H1 (cell line): Measurements from ENCODE around the gene SCN3B. TPM values are rescaled to one million over a fixed set of nuclear protein-coding genes. Genes with fewer than 3 reads are reported as not detected.

Experiments
- CTCF ChIA-PET: fragments of 300-600 bp; sonication (Branson Sonifier 250); formaldehyde crosslinking; loops from one replicate; lab custom pipeline; 2021; ENCODE audit not compliant: partially characterized antibody; lab: Charles Lee
- POLR2A ChIA-PET: fragments of 300-600 bp; sonication (Branson Sonifier 250); formaldehyde crosslinking; loops from one replicate; lab custom pipeline; 2021; ENCODE audit warnings: inconsistent platforms; ENCODE audit not compliant: partially characterized antibody; lab: Charles Lee
- DNase-seq, 2 experiments: peaks; one replicate each; pipeline versions ENCODE4 v3.0.0 to v3.0.0-alpha.2; 2010 to 2022; ENCODE audit warnings: low spot score in 2 of 2, low read depth in 1 of 2, mixed read lengths in 1 of 2
- FAIRE-seq: peaks from 2 replicates; lab custom pipeline; 2011; peaks lifted over from hg19 to GRCh38; lab: Jason Lieb, UNC
- H2AFZ ChIP-seq: 2 replicates; pipeline ENCODE4 v1.8.1; 2012; ENCODE audit warnings: low read length, inconsistent platforms
- H2AK5ac ChIP-seq: 2 replicates; pipeline ENCODE4 v1.6.1; 2013; ENCODE audit warnings: low read depth, low read length
- H2BK120ac ChIP-seq: replicated peaks from 2 replicates; pipeline ENCODE3; 2013; ENCODE audit warnings: low read depth, low read length, inconsistent platforms
- H2BK12ac ChIP-seq: 2 replicates; pipeline ENCODE4 v1.6.1; 2013; ENCODE audit warnings: low read depth, low read length
- H2BK15ac ChIP-seq: 2 replicates; pipeline ENCODE4 v1.6.1; 2013; ENCODE audit warnings: low read length
- H2BK20ac ChIP-seq: 2 replicates; pipeline ENCODE4 v1.6.1; 2013; ENCODE audit warnings: low read length
- H2BK5ac ChIP-seq: 2 replicates; pipeline ENCODE4 v1.6.1; 2013; ENCODE audit warnings: low read depth, low read length
- H3K14ac ChIP-seq: 2 replicates; pipeline ENCODE4 v1.6.1; 2013; ENCODE audit warnings: inconsistent platforms; ENCODE audit not compliant: insufficient read length
- H3K18ac ChIP-seq: 2 replicates; pipeline ENCODE4 v1.6.1; 2013; ENCODE audit warnings: low read length; ENCODE audit errors: extremely low read depth
- H3K23ac ChIP-seq: 2 replicates; pipeline ENCODE4 v1.6.1; 2013; ENCODE audit warnings: inconsistent platforms; ENCODE audit not compliant: insufficient read length
- H3K23me2 ChIP-seq: 2 replicates; pipeline ENCODE4 v1.6.1; 2013; ENCODE audit warnings: low read depth, low read length
- H3K27ac ChIP-seq: 2 replicates; pipeline ENCODE4 v1.6.1; 2011; ENCODE audit warnings: low read depth, low read length, inconsistent platforms
- H3K27me3 ChIP-seq, 4 experiments: replicated peaks in 1 of 4; 1 replicate in 1 of 4; 2 replicates in 3 of 4; pipeline versions ENCODE4 v1.6.1 to v1.8.1; 2011 to 2013; ENCODE audit warnings: low read length in 3 of 4, mild to moderate bottlenecking in 3 of 4, inconsistent platforms in 2 of 4, mixed read lengths in 2 of 4, moderate library complexity in 1 of 4; ENCODE audit not compliant: control insufficient read depth in 3 of 4, insufficient read depth in 3 of 4; ENCODE audit errors: extremely low read depth in 1 of 4
- H3K36me3 ChIP-seq, 4 experiments: 2 replicates each; pipeline versions ENCODE4 v1.6.1 to v1.8.1; 2011 to 2013; ENCODE audit warnings: mild to moderate bottlenecking in 4 of 4, low read length in 3 of 4, moderate library complexity in 2 of 4, control low read depth in 1 of 4, inconsistent platforms in 1 of 4; ENCODE audit not compliant: insufficient read depth in 4 of 4, control insufficient read depth in 2 of 4
- H3K4ac ChIP-seq: replicated peaks from 2 replicates; pipeline ENCODE3; 2013; ENCODE audit warnings: low read length, low read depth, mixed read lengths, inconsistent platforms; ENCODE audit not compliant: insufficient read length
- H3K4me1 ChIP-seq, 4 experiments: replicated peaks in 1 of 4; 1 replicate in 1 of 4; 2 replicates in 3 of 4; pipeline versions ENCODE4 v1.6.1 to v1.8.1; 2011 to 2013; ENCODE audit warnings: low read length in 3 of 4, inconsistent platforms in 2 of 4, mixed read lengths in 1 of 4; ENCODE audit not compliant: insufficient read depth in 4 of 4, control insufficient read depth in 3 of 4
- H3K4me2 ChIP-seq, 2 experiments: 2 replicates each; pipeline versions ENCODE4 v1.6.1 to v1.8.1; 2011 to 2013; ENCODE audit warnings: low read depth in 2 of 2, low read length in 2 of 2, control low read depth in 1 of 2, inconsistent platforms in 1 of 2, mild to moderate bottlenecking in 1 of 2; ENCODE audit not compliant: insufficient read depth in 1 of 2
- H3K4me3 ChIP-seq, 4 experiments: fragments of 200-600, 300-600 bp in 1 of 4; sonication (generic), shearing (Covaris generic), sonication (Bioruptor Twin) in 1 of 4; 2 replicates each; pipeline versions ENCODE4 v1.5.1 to v1.8.1; 2011 to 2016; ENCODE audit warnings: low read length in 4 of 4, low read depth in 3 of 4, control low read depth in 2 of 4, inconsistent platforms in 2 of 4, mild to moderate bottlenecking in 2 of 4, mixed read lengths in 1 of 4, moderate library complexity in 1 of 4; ENCODE audit not compliant: insufficient read depth in 2 of 4; ENCODE audit errors: extremely low read depth in 1 of 4
- H3K56ac ChIP-seq: replicated peaks from 2 replicates; pipeline ENCODE3; 2013; ENCODE audit warnings: low read depth, mild to moderate bottlenecking, mixed read lengths, low read length, inconsistent platforms; ENCODE audit not compliant: insufficient read length
- H3K79me1 ChIP-seq: 2 replicates; pipeline ENCODE4 v1.6.1; 2013; ENCODE audit warnings: low read depth, low read length, control low read depth
- H3K79me2 ChIP-seq, 2 experiments: 2 replicates each; pipeline versions ENCODE4 v1.6.1 to v1.8.1; 2012 to 2013; ENCODE audit warnings: low read length in 2 of 2, mild to moderate bottlenecking in 2 of 2, inconsistent platforms in 1 of 2; ENCODE audit not compliant: insufficient read depth in 2 of 2, control insufficient read depth in 1 of 2
- H3K9ac ChIP-seq, 4 experiments: replicated peaks in 1 of 4; 1 replicate in 1 of 4; 2 replicates in 3 of 4; pipeline versions ENCODE4 v1.6.1 to v1.8.1; 2011 to 2013; ENCODE audit warnings: low read depth in 3 of 4, low read length in 3 of 4, control low read depth in 2 of 4, mild to moderate bottlenecking in 2 of 4, moderate library complexity in 2 of 4, inconsistent platforms in 1 of 4; ENCODE audit errors: extremely low read depth in 1 of 4
- H3K9me3 ChIP-seq, 2 experiments: 2 replicates each; pipeline versions ENCODE4 v1.6.1 to v1.8.1; 2012 to 2013; ENCODE audit warnings: mild to moderate bottlenecking in 2 of 2, moderate library complexity in 2 of 2, control low read depth in 1 of 2, inconsistent platforms in 1 of 2, low read depth in 1 of 2, low read length in 1 of 2, mixed read lengths in 1 of 2; ENCODE audit not compliant: insufficient read depth in 2 of 2
- H4K20me1 ChIP-seq, 2 experiments: replicated peaks in 1 of 2; 2 replicates each; pipeline versions ENCODE3 to v1.8.1; 2011 to 2013; ENCODE audit warnings: inconsistent platforms in 2 of 2, low read length in 2 of 2, mild to moderate bottlenecking in 1 of 2; ENCODE audit not compliant: insufficient read depth in 2 of 2, control insufficient read depth in 1 of 2
- H4K5ac ChIP-seq: 2 replicates; pipeline ENCODE4 v1.6.1; 2013; ENCODE audit warnings: low read length, low read depth, mixed read lengths, inconsistent platforms; ENCODE audit not compliant: insufficient read length
- H4K8ac ChIP-seq: 2 replicates; pipeline ENCODE4 v1.8.0; 2013; ENCODE audit warnings: mild to moderate bottlenecking, moderate library complexity, low read length, inconsistent platforms; ENCODE audit not compliant: insufficient read depth; ENCODE audit errors: extremely low read depth
- H4K91ac ChIP-seq: replicated peaks from 2 replicates; pipeline ENCODE3; 2013; ENCODE audit warnings: low read length, mixed read lengths, inconsistent platforms; ENCODE audit not compliant: insufficient read length
- POU5F1 ChIP-seq: IDR thresholded peaks from 2 replicates; pipeline ENCODE4 v1.6.1; 2011; ENCODE audit warnings: low read depth, mild to moderate bottlenecking, low read length, moderate library complexity
- RXRA ChIP-seq: IDR thresholded peaks from 2 replicates; pipeline ENCODE4 v1.6.1; 2011; ENCODE audit warnings: low read depth, mild to moderate bottlenecking, low read length, moderate library complexity; ENCODE audit not compliant: insufficient read depth
- WGBS, 2 experiments: shearing (Covaris generic) in 1 of 2; methylation state at CpG; one replicate each; pipeline versions ENCODE4 v1.1.6 to v1.1.7; 2013 to 2015; ENCODE audit warnings: low lambda C conversion rate in 2 of 2, mixed read lengths in 2 of 2, inconsistent platforms in 1 of 2, low coverage in 1 of 2, missing lambda C conversion rate in 1 of 2; ENCODE audit not compliant: insufficient replicate concordance in 2 of 2, insufficient coverage in 1 of 2, insufficient read length in 1 of 2; ENCODE audit errors: extremely low coverage in 1 of 2, missing lambda C conversion rate in 1 of 2; 5-methylcytosine and 5-hydroxymethylcytosine counted together
- polyA plus RNA-seq, 7 experiments: library from polyadenylated mRNA; depleted of rRNA in 3 of 7; stranded (reverse) in 5 of 7; unstranded in 2 of 7; fragments of >200 nt in 5 of 7; fragments of 200-250 nt in 2 of 7; gene quantifications; 1 replicate in 5 of 7; 2 replicates in 1 of 7; 4 replicates in 1 of 7; pipeline versions ENCODE4 v1.2.1 to v1.2.3, GENCODE V29; 2011 to 2013; ENCODE audit warnings: missing spikeins in 2 of 7, mixed read lengths in 2 of 7
- total RNA-seq: library from RNA; stranded (reverse); fragmentation: NEBNext Ultra II Directional; extraction: Animal tissue kit (Norgen Biotek cat#: 25700); gene quantifications from 2 replicates; pipeline ENCODE4 v1.2.1, GENCODE V29; 2021

SCN3B gene
- total and polyA plus RNA-seq, 2 of the 8 experiments (the other 6 are each of a cell fraction or from before 2014, with no cell fraction given): 0.67 to 1.1 TPM

GRCh38 chr11:123674297-123674696 is 19.9 kb upstream of the SCN3B start:
- Histone ChIP-seq H3K4me1 (peaks cover 0 to 5% (median under 1%) of the 10 kb centered on the region in 4 experiments; a peak in 2 of 7 replicates), H2BK5ac (no peak overlapping the region), H2BK12ac (no peak overlapping the region), H3K27ac (no peak overlapping the region), H4K5ac (no peak overlapping the region), H3K56ac (no peak overlapping the region), H3K79me1 (no peaks in the 10 kb centered on the region), H3K23ac (no peak overlapping the region), H3K23me2 (no peaks in the 10 kb centered on the region), H2BK120ac (no peak overlapping the region), H3K4me3 (no peak overlapping the region), H2AK5ac (no peak overlapping the region), H4K91ac (no peak overlapping the region), H3K14ac (no peak overlapping the region), H4K20me1 (no peaks in the 10 kb centered on the region), H3K36me3 (no peaks in the 10 kb centered on the region), H3K79me2 (no peaks in the 10 kb centered on the region), H4K8ac (no peak overlapping the region), H3K4ac (no peak overlapping the region), H2BK20ac (no peak overlapping the region), H3K27me3 (no peaks in the 10 kb centered on the region; a peak in 1 of 7 replicates), H3K9ac (no peak overlapping the region), H2AFZ (no peak overlapping the region), H3K4me2 (no peak overlapping the region), H3K18ac (no peak overlapping the region), H3K9me3 (no peaks in the 10 kb centered on the region), H2BK15ac (no peak overlapping the region)
- CTCF ChIA-PET: interaction anchor here (0.6 to 1.6 kb wide), 6 partner anchors 9 to 37 kb away, joined by 3 to 5 read pairs (median 4); no protein-coding TSS in a partner anchor
- 48% methylated on average over 2 of the region's 2 CpGs; no CpG with 5 or more reads in 1 of the 2 experiments for WGBS, 2 experiments
- FAIRE-seq (no peak), DNase-seq (no peak)
- POLR2A ChIA-PET: no interaction called here
- TF ChIP-seq RXRA (no peak), POU5F1 (no peak)
